ENCODE results near the gene PSMA5. TPM values are rescaled to one million over a fixed set of nuclear protein-coding genes. Genes with fewer than 3 reads are reported as not detected.
A peak's percentile ranks its signal among the peaks of the same experiment; 100 is the strongest.

PSMA5 gene
- total and polyA plus RNA-seq, 10 of the 15 experiments (the other 5 are each of a cell fraction or from before 2014, with no cell fraction given), result 58.7 to 271 (median 187) TPM

GRCh38 chr1:109391626-109392025, 34.6 kb downstream of the PSMA5 start (continued):
- no peak for TF ChIP-seq ZNF207 (IDR thresholded peaks at IDR 0.05; ENCODE audit: borderline replicate concordance)
- no peak for TF ChIP-seq ATF3 (IDR thresholded peaks at IDR 0.05; ENCODE audit: borderline replicate concordance, extremely low read depth, low read depth, low read length)
- TF ChIP-seq PKNOX1 (IDR thresholded peaks at IDR 0.05), result no peak
- no peak for TF ChIP-seq NFYA (IDR thresholded peaks at IDR 0.05; ENCODE audit: borderline replicate concordance, low read depth, low read length)
- 0 out of 2 replicates have a peak, but pooled peaks have one; percentile 35 for TF ChIP-seq GABPA (IDR thresholded peaks at IDR 0.05; ENCODE audit: low read depth)
- peak in 1 of 2 experiments; percentile 32; a peak in 1 of 4 replicates for TF ChIP-seq CEBPB (IDR thresholded peaks at IDR 0.05; ENCODE audit: borderline replicate concordance in 1 of 2, low read depth in 2 of 2, low read length in 2 of 2)
- TF ChIP-seq NRF1 (conservative IDR thresholded peaks at IDR 0.05; ENCODE audit: low read depth, low read length), result no peak
- TF ChIP-seq ZNF217 (IDR thresholded peaks at IDR 0.05), result peak; percentile 91
- no peak for TF ChIP-seq POLR2AphosphoS2 (IDR thresholded peaks at IDR 0.05; ENCODE audit: low read depth, low read length)
- no peak for TF ChIP-seq GATAD2B (conservative IDR thresholded peaks at IDR 0.05; ENCODE audit: low read depth)
- no peak for TF ChIP-seq BRCA1 (IDR thresholded peaks at IDR 0.05; ENCODE audit: low read depth, low read length)
- TF ChIP-seq ATF7 (IDR thresholded peaks at IDR 0.05; ENCODE audit: low read depth), result peak; percentile 60
- no peak for TF ChIP-seq CBFB (IDR thresholded peaks at IDR 0.05; ENCODE audit: low read depth)
- TF ChIP-seq KAT2A (conservative IDR thresholded peaks at IDR 0.05; ENCODE audit: control insufficient read depth, low read depth, low read length), result no peak
- TF ChIP-seq MYC (IDR thresholded peaks at IDR 0.05; ENCODE audit: insufficient read depth, insufficient read length, insufficient replicate concordance, low read length, severe bottlenecking), result no peak
- TF ChIP-seq RB1 (IDR thresholded peaks at IDR 0.05; ENCODE audit: borderline replicate concordance), result no peak
- TF ChIP-seq SREBF2 (IDR thresholded peaks at IDR 0.05; ENCODE audit: low read length), result no peak
- no peak for TF ChIP-seq PBX3 (IDR thresholded peaks at IDR 0.05; ENCODE audit: insufficient replicate concordance, low read depth, low read length)
- no peak for TF ChIP-seq BCLAF1 (IDR thresholded peaks at IDR 0.05)
- no peak for TF ChIP-seq STAT1 (conservative IDR thresholded peaks at IDR 0.05)
- TF ChIP-seq ZNF24 (IDR thresholded peaks at IDR 0.05), result peak; percentile 21; the same call in 1 of the 2 replicates
- no peak for TF ChIP-seq EGR1 (IDR thresholded peaks at IDR 0.05; ENCODE audit: borderline replicate concordance in 1 of 2, low read depth in 2 of 2, low read length in 2 of 2)
- TF ChIP-seq SUPT20H (IDR thresholded peaks at IDR 0.05; ENCODE audit: borderline replicate concordance, control insufficient read depth, low read depth, low read length), result no peak
- no peak for TF ChIP-seq TCF3 (IDR thresholded peaks at IDR 0.05; ENCODE audit: borderline replicate concordance, insufficient read depth, low read depth, low read length)
- TF ChIP-seq CHD1 (IDR thresholded peaks at IDR 0.05; ENCODE audit: low read depth, low read length), result no peak
- TF ChIP-seq NBN (IDR thresholded peaks at IDR 0.05), result 0 out of 2 replicates have a peak, but pooled peaks have one; percentile 62
- peak; percentile 54; the same call in 1 of the 2 replicates for TF ChIP-seq TCF12 (IDR thresholded peaks at IDR 0.05; ENCODE audit: low read depth, low read length)
